HL-60 (cell line): ENCODE data around the gene ABO.

Experiments
- CTCF ChIP-seq: IDR thresholded peaks from one replicate; pipeline ENCODE4 v1.5.1; 2011; ENCODE audit warnings: low read length, control low read depth, inconsistent platforms; ENCODE audit not compliant: insufficient read depth
- GABPA ChIP-seq: IDR thresholded peaks from 2 replicates; pipeline ENCODE4 v1.6.1; 2012; ENCODE audit warnings: low read depth

DNA sequence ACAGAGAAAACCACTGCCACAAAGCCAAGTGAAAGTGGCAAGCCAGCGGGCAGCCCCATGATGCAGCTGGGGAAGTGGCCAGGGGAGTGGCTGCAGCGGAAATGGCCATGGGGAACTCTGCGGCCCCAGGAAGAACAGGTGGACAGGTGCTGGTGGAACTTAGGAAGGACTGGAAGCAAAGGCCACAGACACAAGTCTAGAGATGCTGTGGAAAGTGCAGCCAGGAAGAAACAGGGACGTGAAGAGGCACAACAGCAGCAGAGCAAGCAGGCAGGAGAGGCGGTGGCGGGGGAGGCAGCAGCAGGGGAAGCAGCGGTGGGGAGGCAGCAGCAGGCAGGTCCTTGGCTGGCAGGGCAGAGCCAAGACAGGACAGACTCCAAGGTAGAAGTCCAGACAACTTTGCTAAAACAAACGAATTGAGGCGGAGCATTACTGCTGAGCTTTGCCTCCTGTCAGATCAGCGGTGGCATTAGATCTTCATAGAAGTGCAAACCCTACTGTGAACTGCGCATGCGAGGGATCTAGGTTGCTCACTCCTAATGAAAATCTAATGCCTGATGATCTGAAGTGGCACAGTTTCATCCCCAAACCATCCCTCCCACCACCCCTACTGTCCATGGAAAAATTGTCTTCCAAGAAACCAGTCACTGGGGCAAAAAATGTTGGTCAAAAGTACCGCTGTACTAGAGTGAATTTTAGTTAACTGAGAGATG is 49.1 kb upstream of the ABO start:
- TF ChIP-seq CTCF (no peak), GABPA (no peak)
